AG09309 (cell line): ENCODE measurements around the gene MAPK8IP1.

ENCODE experiments used
- DNase-seq: peaks from one replicate; pipeline ENCODE4 v3.0.0-alpha.2; 2010; ENCODE audit warnings: low read depth
- H3K4me3 ChIP-seq: 2 replicates; pipeline ENCODE4 v1.5.1; 2011; ENCODE audit warnings: mild to moderate bottlenecking, low read depth, low read length, moderate library complexity; ENCODE audit not compliant: control insufficient read depth
- TF ChIP-seq, protein P1 (sequence below): IDR thresholded peaks from 2 replicates; pipeline ENCODE4 v1.5.1; 2011; ENCODE audit warnings: mild to moderate bottlenecking, low read depth, low read length, inconsistent platforms; ENCODE audit not compliant: insufficient read depth, control insufficient read depth; ENCODE audit errors: missing control alignments

MAPK8IP1 gene

DNA sequence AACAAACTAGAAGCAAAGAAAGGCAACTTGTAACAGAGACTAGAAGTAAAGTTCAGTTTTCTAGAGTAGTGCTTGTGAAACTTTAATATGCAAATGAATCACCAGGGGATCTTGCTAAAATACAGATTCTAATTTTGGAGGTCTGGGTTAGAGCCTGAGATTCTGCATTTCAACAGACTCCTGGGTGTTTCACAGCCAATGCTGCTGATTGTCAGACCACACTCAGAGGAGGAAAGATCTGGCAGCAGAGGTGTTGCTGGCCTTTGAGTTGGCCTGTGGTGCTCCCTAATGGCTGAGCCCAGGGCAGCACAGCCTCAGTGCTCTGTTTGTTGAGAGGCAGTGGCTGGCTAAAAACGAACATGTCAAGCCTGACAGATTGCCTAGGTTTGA, 32.7 kb upstream of the MAPK8IP1 start:
- H3K4me3 ChIP-seq, result no peak overlapping the region
- DNase-seq, result no peak
- TF ChIP-seq, protein P1, sequence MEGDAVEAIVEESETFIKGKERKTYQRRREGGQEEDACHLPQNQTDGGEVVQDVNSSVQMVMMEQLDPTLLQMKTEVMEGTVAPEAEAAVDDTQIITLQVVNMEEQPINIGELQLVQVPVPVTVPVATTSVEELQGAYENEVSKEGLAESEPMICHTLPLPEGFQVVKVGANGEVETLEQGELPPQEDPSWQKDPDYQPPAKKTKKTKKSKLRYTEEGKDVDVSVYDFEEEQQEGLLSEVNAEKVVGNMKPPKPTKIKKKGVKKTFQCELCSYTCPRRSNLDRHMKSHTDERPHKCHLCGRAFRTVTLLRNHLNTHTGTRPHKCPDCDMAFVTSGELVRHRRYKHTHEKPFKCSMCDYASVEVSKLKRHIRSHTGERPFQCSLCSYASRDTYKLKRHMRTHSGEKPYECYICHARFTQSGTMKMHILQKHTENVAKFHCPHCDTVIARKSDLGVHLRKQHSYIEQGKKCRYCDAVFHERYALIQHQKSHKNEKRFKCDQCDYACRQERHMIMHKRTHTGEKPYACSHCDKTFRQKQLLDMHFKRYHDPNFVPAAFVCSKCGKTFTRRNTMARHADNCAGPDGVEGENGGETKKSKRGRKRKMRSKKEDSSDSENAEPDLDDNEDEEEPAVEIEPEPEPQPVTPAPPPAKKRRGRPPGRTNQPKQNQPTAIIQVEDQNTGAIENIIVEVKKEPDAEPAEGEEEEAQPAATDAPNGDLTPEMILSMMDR, result no peak

DNA sequence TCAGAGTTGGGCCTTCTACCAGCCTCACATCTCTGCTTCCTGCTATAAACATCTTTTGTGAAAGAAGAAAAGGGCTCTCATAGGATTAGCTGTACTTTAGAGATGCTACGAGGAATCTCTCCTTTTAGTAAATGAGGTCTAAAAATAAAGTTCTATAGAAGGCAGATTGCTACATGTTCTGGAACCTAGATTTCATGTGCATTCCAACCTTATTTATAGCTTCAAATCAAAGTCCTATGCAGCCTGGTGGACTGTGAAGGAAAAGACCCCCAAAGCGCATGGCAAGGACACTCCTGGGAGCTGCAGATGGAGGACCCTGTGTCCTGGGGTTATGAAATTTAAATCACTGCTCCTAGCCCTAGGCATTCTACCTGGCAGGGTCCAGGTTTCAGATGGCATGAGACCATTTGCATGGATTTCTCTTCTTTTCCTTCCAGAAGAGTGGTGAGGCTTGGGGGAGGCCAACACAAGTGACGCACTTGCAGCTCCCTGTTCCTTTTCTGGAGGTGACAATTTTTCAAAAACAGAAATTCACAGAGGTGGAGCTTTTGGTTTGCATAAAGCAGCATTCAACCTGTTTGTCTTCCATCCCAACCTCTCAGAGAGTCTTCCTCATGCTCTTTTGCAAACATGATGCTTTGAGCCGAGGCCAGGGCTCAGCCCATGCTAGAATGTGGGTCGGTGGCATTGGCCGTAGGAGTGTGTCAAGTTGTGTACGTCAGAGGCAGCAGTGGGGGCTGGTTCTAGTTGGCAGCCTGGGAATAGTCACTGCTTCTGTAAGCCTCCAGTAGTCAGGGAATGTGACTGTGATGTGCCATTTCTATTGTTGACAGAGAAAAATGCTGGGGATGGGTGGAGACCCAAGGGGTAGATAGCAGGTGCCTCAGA, 31.9 kb upstream of the MAPK8IP1 start:
- no peak for DNase-seq
- TF ChIP-seq, protein P1, result no peak
- H3K4me3 ChIP-seq, result no peak overlapping the region

DNA sequence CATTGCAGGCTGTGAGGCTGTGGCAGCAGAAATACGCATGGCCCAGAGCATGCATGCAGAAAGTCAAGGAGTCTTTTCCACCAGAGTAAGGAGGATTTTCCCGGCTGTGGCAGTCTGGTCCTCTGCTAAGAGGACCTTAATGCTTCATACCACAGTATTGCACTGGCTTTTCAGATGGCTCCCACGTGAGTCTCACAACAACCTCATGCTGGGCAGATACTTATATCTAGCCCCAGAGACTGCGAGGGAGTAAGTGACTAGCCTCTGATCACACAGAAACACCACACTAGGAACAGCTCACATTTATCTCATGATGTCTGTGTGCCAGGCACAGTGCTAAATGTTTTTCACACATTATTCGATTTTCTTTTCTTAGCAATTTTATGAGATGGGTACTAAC, 30.1 kb upstream of the MAPK8IP1 start:
- no peak overlapping the region for H3K4me3 ChIP-seq

DNA sequence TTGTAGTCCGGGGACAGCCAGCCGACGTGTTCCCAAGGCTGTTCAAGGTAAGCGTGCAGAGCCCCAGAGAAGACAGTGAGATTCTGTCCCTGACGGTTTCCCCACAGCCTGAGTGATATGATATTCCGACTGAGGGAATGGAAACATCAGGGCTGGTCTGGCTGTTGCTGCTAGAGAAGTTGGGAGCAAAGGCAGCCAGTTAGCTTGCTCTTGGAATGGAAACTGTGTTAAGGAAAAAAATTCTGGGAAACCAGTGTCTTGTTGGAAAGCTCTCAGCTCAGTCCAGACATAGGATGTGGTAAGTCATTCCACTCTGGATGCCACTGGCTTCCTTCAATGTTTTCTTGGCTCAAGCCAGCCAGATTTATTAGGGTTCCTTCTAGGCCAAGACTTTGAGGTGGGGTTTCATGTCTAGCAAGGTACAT, 29.4 kb upstream of the MAPK8IP1 start:
- TF ChIP-seq, protein P1, result no peak
- no peak overlapping the region for H3K4me3 ChIP-seq
- DNase-seq, result peak; percentile 75

More for the DNA sequence above, 30.1 kb upstream of the MAPK8IP1 start:
- DNase-seq, result no peak
- TF ChIP-seq, protein P1, result no peak

DNA sequence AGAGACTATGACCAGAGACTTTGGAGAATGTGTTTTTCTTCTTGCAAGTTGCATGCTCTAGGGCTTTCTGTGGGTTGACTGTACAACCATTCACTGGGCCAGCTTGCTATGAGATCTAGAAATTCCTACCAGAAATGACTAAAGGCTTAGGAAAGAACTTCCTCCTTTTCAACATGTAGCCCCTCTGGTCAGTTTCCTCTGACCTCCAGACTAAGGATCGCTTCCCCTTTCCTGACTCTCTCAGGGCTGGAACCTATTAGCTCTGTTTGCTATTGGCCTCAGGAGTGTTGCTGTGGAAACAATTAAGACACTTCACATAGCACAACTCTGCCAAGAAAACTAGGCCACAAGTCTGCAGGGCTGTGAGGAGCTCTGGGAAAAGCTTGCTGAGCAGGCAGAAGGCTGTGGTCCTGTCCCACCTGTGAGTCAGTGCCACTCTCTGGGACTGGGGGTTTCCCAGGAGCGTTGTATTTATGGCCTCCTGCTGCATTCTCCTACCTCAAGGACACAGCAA, 27.4 kb upstream of the MAPK8IP1 start:
- TF ChIP-seq, protein P1, result no peak
- no peak overlapping the region for H3K4me3 ChIP-seq
- DNase-seq, result peak; percentile 93

DNA sequence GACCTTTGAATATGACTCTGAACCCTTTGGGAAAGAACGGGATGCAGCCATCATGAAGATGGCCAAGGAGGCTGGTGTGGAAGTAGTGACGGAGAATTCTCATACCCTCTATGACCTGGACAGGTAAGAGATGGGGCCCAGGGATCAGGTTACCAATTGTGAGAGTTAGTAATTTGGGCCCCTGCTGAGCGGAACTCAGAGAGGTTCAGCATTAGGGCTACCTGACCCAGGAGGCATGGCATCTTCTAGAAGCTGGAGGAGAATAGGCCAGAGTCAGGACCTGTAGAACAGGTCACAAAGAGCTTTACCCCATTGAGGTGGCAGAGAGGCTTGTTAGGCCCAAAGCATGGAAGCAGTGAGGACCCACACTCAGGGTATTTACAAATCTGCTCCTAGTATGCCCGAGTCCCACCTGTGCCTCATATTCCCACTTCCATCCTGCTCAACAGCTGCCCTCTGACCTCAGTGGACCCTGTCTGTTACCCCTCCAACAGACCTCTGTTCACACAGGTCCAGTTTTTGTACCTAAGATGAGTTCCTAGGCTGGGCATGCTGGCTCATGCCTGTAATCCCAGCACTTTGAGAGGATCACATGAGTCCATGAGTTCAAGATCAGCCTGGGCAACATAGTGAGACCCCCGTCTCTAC, 26.6 kb upstream of the MAPK8IP1 start:
- no peak for DNase-seq
- TF ChIP-seq, protein P1, result no peak
- H3K4me3 ChIP-seq, result no peak overlapping the region
